HCT116 (cell line): Measurements from ENCODE around the gene EZH2.

Experiments
- CTCF ChIP-seq, 3 experiments: fragments of 200-600 bp in 1 of 3; sonication (generic) in 1 of 3; IDR thresholded peaks in 2 of 3; conservative IDR thresholded peaks in 1 of 3; 2 replicates each; pipeline ENCODE4 v1.5.1; 2012 to 2017; ENCODE audit warnings: low read depth in 2 of 3, low read length in 2 of 3, antibody characterized with exemption in 1 of 3, borderline replicate concordance in 1 of 3, control low read depth in 1 of 3, mild to moderate bottlenecking in 1 of 3, mixed read lengths in 1 of 3, mixed run types in 1 of 3, moderate library complexity in 1 of 3; ENCODE audit not compliant: insufficient read depth in 1 of 3
- POLR2A ChIP-seq: IDR thresholded peaks from 2 replicates; pipeline ENCODE4 v1.7.0; 2011; ENCODE audit warnings: borderline replicate concordance; ENCODE audit not compliant: insufficient read depth, insufficient read length; ENCODE audit errors: extremely low read depth
- POLR2AphosphoS5 ChIP-seq: IDR thresholded peaks from 2 replicates; pipeline ENCODE4 v1.6.1; 2011; ENCODE audit warnings: mild to moderate bottlenecking, low read depth, low read length, moderate library complexity
- SRF ChIP-seq: IDR thresholded peaks from 2 replicates; pipeline ENCODE4 v1.6.1; 2012; ENCODE audit warnings: low read depth
- TCF7L2 ChIP-seq: IDR thresholded peaks from 2 replicates; pipeline ENCODE4 v1.7.0; 2011; ENCODE audit warnings: borderline replicate concordance, inconsistent platforms; ENCODE audit not compliant: insufficient read depth, insufficient read length; ENCODE audit errors: extremely low read depth

- TF ChIP-seq POLR2A (no peak), POLR2AphosphoS5 (no peak), CTCF (IDR thresholded peaks at IDR 0.05 in 2 of 3, conservative IDR thresholded peaks at IDR 0.05 in 1 of 3; ENCODE audit: borderline replicate concordance in 1 of 3, insufficient read depth in 1 of 3, low read depth in 2 of 3, low read length in 2 of 3) (no peak), TCF7L2 (no peak), SRF (no peak)
These were observed 83.4 kb downstream of the EZH2 start for GRCh38 chr7:148800677-148801076.
